OCI-M2 (cell line): Measurements from ENCODE around the gene ANKRD33B.
"Not testable (repeated sequence)": the region's sequence is repeated elsewhere in the genome, so short reads cannot be mapped to it uniquely, and the experiment has no call there.

ENCODE experiments used
- DNase-seq: peaks from one replicate; lab custom pipeline; 2025; ENCODE audit not compliant: unreplicated experiment; lab: John Stamatoyannopoulos, UW

ANKRD33B gene

DNA sequence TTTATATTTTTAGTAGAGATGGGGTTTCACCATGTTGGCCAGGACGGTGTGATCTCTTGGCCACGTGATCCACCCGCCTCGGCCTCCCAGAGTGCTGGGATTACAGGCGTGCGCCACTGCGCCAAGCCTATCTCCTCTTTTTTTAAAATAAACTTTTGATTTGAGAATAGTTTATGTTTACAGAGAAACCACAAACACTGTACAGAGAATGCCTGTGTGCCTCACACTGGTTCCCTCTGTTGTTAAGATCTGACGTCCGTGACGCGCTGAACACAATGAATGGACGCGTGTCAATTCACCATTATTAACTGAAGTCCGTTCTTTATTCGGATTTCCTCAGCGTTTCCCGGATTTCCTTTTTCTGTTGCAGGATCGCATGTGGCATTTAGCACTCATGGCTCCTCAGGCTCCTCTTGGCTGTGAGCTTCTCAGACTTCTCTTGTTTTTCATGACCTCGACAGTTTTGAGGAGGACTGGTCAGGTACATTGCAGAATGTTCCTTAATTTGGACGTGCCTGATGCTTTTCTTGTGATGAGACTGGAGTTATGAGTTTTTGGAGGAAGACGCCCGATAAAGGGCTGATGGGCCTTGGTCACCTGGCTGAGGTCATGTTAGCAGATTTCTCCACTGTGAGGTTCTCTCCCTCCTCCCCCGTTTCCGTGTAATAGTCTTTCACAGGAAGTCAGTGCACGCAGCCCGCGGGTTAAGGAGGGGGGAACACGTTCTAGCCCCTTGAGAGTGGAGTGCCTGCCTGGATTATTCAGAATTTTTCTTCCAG is 69.6 kb downstream of the ANKRD33B start:
- no peak for DNase-seq

DNA sequence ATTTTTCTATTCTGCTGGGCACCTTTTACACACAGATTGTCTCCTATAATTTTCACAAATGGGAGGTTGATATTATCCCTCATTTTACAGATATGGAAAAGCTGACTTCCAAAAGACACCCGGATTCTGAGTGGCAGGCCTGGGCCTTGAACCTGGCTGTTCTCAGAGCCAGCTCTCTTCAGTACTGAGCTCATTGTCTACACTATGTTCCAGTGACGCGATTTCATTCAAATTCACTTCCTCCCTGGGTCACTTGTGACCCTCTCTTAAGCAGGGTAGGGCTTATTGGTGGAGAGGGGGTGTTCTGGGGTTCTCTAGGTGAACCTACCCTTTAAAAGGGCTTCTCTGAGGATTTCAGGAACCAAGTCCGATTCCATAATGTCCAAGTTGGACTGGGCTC is 70.2 kb downstream of the ANKRD33B start:
- DNase-seq, result no peak

DNA sequence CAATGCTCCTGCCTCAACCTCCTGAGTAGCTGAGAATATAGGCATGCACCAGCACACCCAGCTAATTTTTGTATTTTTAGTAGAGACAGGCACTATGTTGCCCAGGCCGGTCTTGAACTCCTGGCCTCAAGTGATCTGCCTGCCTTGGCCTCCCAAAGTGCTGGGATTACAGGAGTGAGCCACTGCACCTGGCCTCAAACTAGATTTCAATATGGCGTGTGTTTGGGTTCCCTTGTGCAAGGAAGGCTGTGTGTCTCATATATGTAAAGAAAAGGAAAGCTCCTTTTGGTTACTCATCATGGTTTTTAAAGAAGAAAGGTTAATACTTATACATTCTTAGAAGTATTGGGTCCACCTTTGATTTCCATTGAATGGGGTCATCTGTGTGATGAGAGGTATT is 70.7 kb downstream of the ANKRD33B start:
- no peak for DNase-seq

DNA sequence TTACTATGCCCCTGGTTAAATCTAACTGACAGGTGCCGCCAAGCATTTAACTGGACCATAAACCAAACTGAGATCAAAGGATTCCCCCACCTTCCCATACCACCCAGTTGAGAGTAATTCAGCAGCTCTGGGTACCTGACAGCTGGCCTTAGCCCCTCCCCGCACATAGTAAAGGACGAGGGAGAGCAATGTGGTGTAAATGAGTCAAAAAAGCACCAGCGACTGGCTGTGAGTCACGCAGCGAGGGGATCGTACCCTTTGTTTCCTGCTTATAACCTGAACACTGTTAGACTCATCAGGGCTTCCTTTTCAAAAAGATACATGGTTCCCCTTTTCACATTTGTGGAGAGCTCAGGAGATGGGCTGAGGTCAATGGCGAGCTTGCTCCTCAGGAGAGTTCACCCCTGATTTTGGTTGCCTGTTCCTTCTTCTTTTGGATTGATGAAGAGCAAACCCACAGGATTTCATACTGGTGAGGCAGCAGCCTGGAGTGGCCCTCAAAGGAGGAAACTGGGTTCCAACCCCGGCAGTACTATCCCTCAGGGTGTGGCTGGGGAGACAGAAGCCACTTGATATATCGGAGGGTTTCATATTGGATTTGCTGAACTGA is 71.5 kb downstream of the ANKRD33B start:
- DNase-seq, result no peak

- DNase-seq, result no peak
Measured at GRCh38 chr5:10635867-10636350, 72.0 kb downstream of the ANKRD33B start.

- no peak for DNase-seq
Measured at GRCh38 chr5:10636363-10637142, 72.7 kb downstream of the ANKRD33B start.

DNA sequence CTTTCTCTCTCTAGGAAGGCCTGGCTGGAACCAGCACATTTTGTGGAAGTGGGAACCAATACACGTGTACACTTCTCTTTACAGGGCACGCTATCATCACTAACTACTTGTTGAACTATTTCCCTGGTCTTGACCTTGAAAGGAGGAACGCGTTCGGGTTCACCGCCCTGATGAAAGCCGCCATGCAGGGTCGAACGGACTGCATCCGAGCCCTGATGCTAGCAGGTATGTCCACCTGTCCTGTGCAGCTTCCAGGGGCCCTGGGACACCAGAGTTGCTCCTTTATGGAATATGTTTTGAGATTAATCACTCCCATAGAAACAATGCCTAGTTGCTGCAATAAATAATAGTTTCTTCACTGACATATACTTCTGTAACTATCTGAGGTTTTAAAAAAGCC is 74.1 kb downstream of the ANKRD33B start:
- no peak for DNase-seq

- DNase-seq, result not testable (repeated sequence)
Measured at GRCh38 chr5:10638723-10639122, 74.9 kb downstream of the ANKRD33B start.

- no peak for DNase-seq
Measured at GRCh38 chr5:10639846-10640368, 76.0 kb downstream of the ANKRD33B start.

DNA sequence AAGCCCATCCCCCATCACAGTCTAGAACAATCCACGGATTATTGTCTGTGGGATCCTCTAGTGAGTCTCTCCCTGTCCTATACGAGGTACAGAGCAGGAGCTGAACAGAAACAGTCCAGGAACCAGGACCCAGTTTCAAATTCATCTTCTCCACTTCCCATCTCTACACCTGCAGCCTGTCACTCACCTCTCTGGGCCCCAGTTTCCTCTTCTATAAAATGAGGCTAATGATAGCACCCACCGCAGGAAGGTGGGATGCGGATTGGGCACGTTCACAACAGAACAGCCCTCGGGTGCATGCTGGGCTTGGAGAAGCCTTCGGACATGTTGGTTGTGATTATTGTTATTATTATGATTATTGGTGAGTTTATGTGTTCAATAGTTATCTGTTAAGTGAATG is 78.5 kb downstream of the ANKRD33B start:
- DNase-seq, result no peak

DNA sequence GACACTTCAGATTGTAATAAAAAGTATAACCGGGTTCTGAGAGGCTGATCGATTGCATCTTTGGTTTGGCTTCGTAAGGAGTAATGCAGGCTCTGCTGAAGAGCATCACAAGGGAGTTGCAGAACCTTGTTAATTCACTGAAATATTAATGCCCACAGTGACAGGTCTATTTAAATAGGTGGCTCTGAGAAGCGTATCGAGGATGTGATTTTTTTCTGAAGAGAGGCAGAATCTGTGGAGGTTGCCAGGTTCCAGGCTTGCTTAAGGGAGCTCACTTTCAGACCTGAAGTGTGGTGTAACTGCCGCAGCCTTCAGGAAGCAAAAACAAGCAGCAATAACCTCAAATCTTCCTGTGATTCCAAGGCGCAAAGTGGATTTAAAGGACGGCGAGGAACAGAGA is 80.3 kb downstream of the ANKRD33B start:
- no peak for DNase-seq

GRCh38 chr5:10645146-10645545 is 81.3 kb downstream of the ANKRD33B start:
- no peak for DNase-seq

- DNase-seq, result no peak
Measured at GRCh38 chr5:10645671-10646070, 81.8 kb downstream of the ANKRD33B start.

- no peak for DNase-seq
Measured at GRCh38 chr5:10647640-10648039, 83.8 kb downstream of the ANKRD33B start.

- no peak for DNase-seq
Measured at GRCh38 chr5:10648806-10649665, 85.2 kb downstream of the ANKRD33B start.

DNA sequence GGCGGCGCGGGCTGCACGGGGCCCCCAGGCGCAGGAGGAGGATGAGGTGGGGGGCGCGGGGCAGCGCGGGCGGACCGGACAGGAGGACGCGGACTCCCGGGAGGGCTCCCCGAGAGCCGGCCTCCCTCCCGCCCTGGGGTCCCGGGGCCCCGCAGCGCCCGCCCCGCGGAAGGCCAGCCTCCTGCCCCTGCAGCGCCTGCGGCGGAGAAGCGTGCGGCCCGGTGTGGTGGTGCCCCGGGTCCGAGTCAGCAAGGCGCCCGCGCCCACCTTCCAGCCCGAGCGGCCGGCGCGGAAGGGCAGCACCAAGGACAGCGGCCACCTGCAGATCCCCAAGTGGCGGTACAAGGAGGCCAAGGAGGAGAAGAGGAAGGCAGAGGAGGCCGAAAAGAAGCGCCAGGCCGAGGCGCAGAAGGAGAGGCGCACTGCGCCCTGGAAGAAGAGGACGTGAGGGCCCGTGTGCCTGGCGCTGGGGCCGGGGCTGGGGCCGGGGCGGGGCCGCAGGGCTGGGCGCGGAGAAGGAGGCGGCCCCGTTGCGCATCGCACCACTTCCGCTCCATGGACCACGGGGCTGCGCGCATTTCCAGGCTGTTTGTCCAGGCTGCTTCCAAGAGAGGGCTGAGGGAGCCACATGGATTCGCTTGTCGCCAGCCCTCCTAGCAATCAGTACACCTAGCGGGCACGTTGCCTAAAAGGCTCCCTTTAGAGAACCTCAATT is 86.0 kb downstream of the ANKRD33B start:
- no peak for DNase-seq

- DNase-seq, result no peak
Measured at GRCh38 chr5:10652151-10652550, 88.3 kb downstream of the ANKRD33B start.

- no peak for DNase-seq
Measured at GRCh38 chr5:10652606-10653005, 88.7 kb downstream of the ANKRD33B start.

DNA sequence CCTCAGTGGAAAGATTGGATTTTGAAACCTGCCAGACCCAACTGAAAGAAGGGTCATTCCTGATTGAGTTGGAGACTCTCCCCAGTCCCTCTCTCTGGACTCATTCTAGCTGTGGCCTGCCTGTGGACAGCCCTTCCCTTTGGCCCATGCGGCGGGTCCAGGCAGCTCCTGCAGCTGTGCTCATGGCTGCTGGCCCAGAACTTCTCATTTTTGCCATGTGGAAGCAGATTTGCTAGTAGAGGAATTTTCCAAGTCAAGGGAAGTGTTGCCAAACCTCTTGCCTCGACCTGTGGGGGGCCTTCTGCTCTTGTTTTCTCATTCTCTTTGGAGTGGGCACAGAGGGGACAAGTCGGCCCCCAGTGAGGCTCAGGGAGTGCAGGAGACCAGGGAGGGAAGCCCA is 89.2 kb downstream of the ANKRD33B start:
- DNase-seq, result no peak
